GF-D8 (cell line): Measurements from ENCODE around the gene RASA4.
"Not testable (repeated sequence)": the region's sequence is repeated elsewhere in the genome, so short reads cannot be mapped to it uniquely, and the experiment has no call there.

Experiments used
- DNase-seq: peaks from one replicate; lab custom pipeline; 2025; lab: John Stamatoyannopoulos, UW

The RASA4 gene

GRCh38 chr7:102604431-102605145, 12.0 kb downstream of the RASA4 start:
- DNase-seq = not testable (repeated sequence)

- DNase-seq = not testable (repeated sequence)
Measured at GRCh38 chr7:102602317-102602716, 14.2 kb downstream of the RASA4 start.

- DNase-seq = not testable (repeated sequence)
Measured at GRCh38 chr7:102599699-102600098, 16.9 kb downstream of the RASA4 start.

- DNase-seq = not testable (repeated sequence)
Measured at GRCh38 chr7:102596036-102596435, 20.5 kb downstream of the RASA4 start.

GRCh38 chr7:102593637-102594334, 22.8 kb downstream of the RASA4 start:
- not testable (repeated sequence) for DNase-seq

GRCh38 chr7:102592477-102593019, 24.0 kb downstream of the RASA4 start:
- DNase-seq = not testable (repeated sequence)

GRCh38 chr7:102589857-102590256, 26.7 kb downstream of the RASA4 start:
- DNase-seq = not testable (repeated sequence)

- not testable (repeated sequence) for DNase-seq
Measured at GRCh38 chr7:102583495-102583894, 33.1 kb downstream of the RASA4 start.

- DNase-seq = not testable (repeated sequence)
Measured at GRCh38 chr7:102581722-102582121, 34.8 kb downstream of the RASA4 start.

- DNase-seq = not testable (repeated sequence)
Measured at GRCh38 chr7:102578486-102578885, 38.1 kb downstream of the RASA4 start.

GRCh38 chr7:102577315-102578240, 39.0 kb downstream of the RASA4 start:
- DNase-seq = not testable (repeated sequence)

GRCh38 chr7:102576363-102576762, 40.2 kb downstream of the RASA4 start:
- DNase-seq = not testable (repeated sequence)

GRCh38 chr7:102574607-102575006, 41.9 kb downstream of the RASA4 start:
- not testable (repeated sequence) for DNase-seq

GRCh38 chr7:102572261-102573239, 44.0 kb downstream of the RASA4 start, which contains the start of gene POLR2J3:
Gene POLR2J3 (minus strand): TSS chr7:102572583. CDS start chr7:102572521, 62 bp downstream.
- not testable (repeated sequence) for DNase-seq

- DNase-seq = not testable (repeated sequence)
Measured at GRCh38 chr7:102568620-102569019, 47.9 kb downstream of the RASA4 start.

GRCh38 chr7:102550808-102551422, 65.6 kb downstream of the RASA4 start, which contains the start of gene SPDYE2:
Gene SPDYE2 (plus strand): TSS chr7:102551226. CDS start chr7:102553256, 2,030 bp downstream.
- not testable (repeated sequence) for DNase-seq

- DNase-seq = not testable (repeated sequence)
Measured at GRCh38 chr7:102546353-102546752, 70.2 kb downstream of the RASA4 start.

- DNase-seq = not testable (repeated sequence)
Measured at GRCh38 chr7:102545288-102545687, 71.3 kb downstream of the RASA4 start.

- DNase-seq = not testable (repeated sequence)
Measured at GRCh38 chr7:102544372-102544771, 72.2 kb downstream of the RASA4 start.

- DNase-seq = not testable (repeated sequence)
Measured at GRCh38 chr7:102543596-102543995, 73.0 kb downstream of the RASA4 start, which contains the start of gene UPK3BL2. Gene UPK3BL2 (minus strand): TSS chr7:102543696. CDS start chr7:102543636, 60 bp downstream.
